Measurements from ENCODE around the gene ATM.

DNA sequence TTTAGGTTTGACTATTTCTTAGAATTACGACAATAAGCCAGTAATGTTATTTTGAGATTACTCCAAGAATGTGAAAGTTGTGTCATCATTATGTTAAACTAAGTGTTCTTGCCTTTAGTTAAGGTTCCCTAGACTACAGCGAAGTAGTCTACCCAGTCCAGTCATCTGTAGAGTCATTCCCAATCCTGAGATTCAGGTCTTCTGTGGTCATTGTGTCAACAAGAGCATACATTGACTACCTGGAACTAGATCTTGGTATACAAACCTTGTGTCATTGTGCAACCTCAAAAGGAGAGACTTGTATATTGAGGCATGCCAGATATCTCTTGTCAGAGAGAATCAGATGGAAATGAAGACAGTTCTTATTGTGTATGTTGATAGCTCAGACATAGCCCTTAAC, 115.9 kb downstream of the ATM start:
- TF ChIP-seq POLR2A (IDR thresholded peaks at IDR 0.05) (no peak), EP300 (IDR thresholded peaks at IDR 0.05; ENCODE audit: low read depth) (no peak), POLR2AphosphoS5 (IDR thresholded peaks at IDR 0.05) (no peak)
- TF ChIP-seq, protein P1, sequence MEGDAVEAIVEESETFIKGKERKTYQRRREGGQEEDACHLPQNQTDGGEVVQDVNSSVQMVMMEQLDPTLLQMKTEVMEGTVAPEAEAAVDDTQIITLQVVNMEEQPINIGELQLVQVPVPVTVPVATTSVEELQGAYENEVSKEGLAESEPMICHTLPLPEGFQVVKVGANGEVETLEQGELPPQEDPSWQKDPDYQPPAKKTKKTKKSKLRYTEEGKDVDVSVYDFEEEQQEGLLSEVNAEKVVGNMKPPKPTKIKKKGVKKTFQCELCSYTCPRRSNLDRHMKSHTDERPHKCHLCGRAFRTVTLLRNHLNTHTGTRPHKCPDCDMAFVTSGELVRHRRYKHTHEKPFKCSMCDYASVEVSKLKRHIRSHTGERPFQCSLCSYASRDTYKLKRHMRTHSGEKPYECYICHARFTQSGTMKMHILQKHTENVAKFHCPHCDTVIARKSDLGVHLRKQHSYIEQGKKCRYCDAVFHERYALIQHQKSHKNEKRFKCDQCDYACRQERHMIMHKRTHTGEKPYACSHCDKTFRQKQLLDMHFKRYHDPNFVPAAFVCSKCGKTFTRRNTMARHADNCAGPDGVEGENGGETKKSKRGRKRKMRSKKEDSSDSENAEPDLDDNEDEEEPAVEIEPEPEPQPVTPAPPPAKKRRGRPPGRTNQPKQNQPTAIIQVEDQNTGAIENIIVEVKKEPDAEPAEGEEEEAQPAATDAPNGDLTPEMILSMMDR (IDR thresholded peaks at IDR 0.05) = no peak
